Mucosa of descending colon (tissue), 3 donors: ENCODE results near the gene ALS2. TPM values are rescaled to one million over a fixed set of nuclear protein-coding genes. Genes with fewer than 3 reads are reported as not detected.

Experiments used
- ATAC-seq: fragments of 200-7000 bp; cut with Tn5 transposase; one replicate; pipeline ENCODE4 v1.9.1; 2020; ENCODE audit warnings: mild to moderate bottlenecking, moderate library complexity
- DNase-seq, 3 donors: peaks; one replicate each; pipeline ENCODE4 v3.0.0-alpha.2; 2020
- H3K36me3 ChIP-seq: fragments of 200-600 bp; one replicate; pipeline ENCODE4 v1.8.0; 2021; ENCODE audit warnings: low read depth, mild to moderate bottlenecking
- H3K4me1 ChIP-seq: fragments of 200-600 bp; one replicate; pipeline ENCODE4 v1.8.0; 2021; ENCODE audit warnings: low read depth, mild to moderate bottlenecking
- H3K4me3 ChIP-seq: fragments of 200-600 bp; one replicate; pipeline ENCODE4 v1.8.0; 2021; ENCODE audit warnings: mild to moderate bottlenecking
- H3K9me3 ChIP-seq: fragments of 200-600 bp; one replicate; pipeline ENCODE4 v1.8.0; 2021; ENCODE audit warnings: mild to moderate bottlenecking
- CTCF ChIP-seq: fragments of 200-600 bp; IDR thresholded peaks from one replicate; pipeline ENCODE4 v1.8.0; 2022; ENCODE audit warnings: antibody characterized with exemption, mild to moderate bottlenecking
- intact Hi-C, 2 donors: fragments of 100-400 bp; cut with DNase I in 1 of 2; cut with micrococcal nuclease in 1 of 2; formaldehyde crosslinking; loops; one replicate each; pipeline versions ENCODE4 v1.11.0 to v1.11.1; 2022; cut with DNase I, micrococcal nuclease
- total RNA-seq, 3 donors: library from RNA; stranded (reverse); fragmentation: NEBNext Ultra II Directional in 2 of 3; extraction: Animal tissue kit (Norgen Biotek cat#: 25700) in 2 of 3; gene quantifications; one replicate each; pipeline versions ENCODE4 v1.2.1 to v1.2.4, GENCODE V29; 2021 to 2023
- donor health status: DM: no; HTN: no; CAD: no; lungs with moderate emphysema.
- donor health status: DM: no; HTN: no; CAD: no.
- donor health status: DM: no; HTN: yes; CAD: no.

Gene ALS2
- total RNA-seq, 3 donors from 2014 or later = 8.8 to 18.2 (median 13.3) TPM

GRCh38 chr2:201746551-201746950 is 34.2 kb downstream of the ALS2 start:
- Histone ChIP-seq H3K36me3 (no peaks in the 10 kb centered on the region), H3K4me1 (no peaks in the 10 kb centered on the region), H3K9me3 (no peaks in the 10 kb centered on the region), H3K4me3 (no peak overlapping the region)
- ATAC-seq (no peak), DNase-seq (no peak)
- TF ChIP-seq CTCF = no peak
- intact Hi-C loops = no loop called here

- intact Hi-C loops = no loop called here
- no peaks in the 10 kb centered on the region for H3K4me1 ChIP-seq
Measured at GRCh38 chr2:201735486-201735885, 45.2 kb downstream of the ALS2 start.

GRCh38 chr2:201734111-201734510 is 46.6 kb downstream of the ALS2 start:
- ATAC-seq = no peak
- H3K36me3 ChIP-seq = no peaks in the 10 kb centered on the region

More at GRCh38 chr2:201735486-201735885, 45.2 kb downstream of the ALS2 start:
- no peak for TF ChIP-seq CTCF
- no peaks in the 10 kb centered on the region for H3K9me3 ChIP-seq
- H3K36me3 ChIP-seq = no peaks in the 10 kb centered on the region
- no peak overlapping the region for H3K4me3 ChIP-seq
- DNase-seq (no peak), ATAC-seq (no peak)

GRCh38 chr2:201733544-201733943 is 47.2 kb downstream of the ALS2 start:
- intact Hi-C loops = no loop called here
- Histone ChIP-seq H3K4me1 (no peaks in the 10 kb centered on the region), H3K4me3 (no peak overlapping the region), H3K9me3 (no peaks in the 10 kb centered on the region), H3K36me3 (no peaks in the 10 kb centered on the region)
- no peak for TF ChIP-seq CTCF
- no peak for ATAC-seq
- no peak for DNase-seq

More at GRCh38 chr2:201734111-201734510, 46.6 kb downstream of the ALS2 start:
- TF ChIP-seq CTCF = no peak
- Histone ChIP-seq H3K9me3 (no peaks in the 10 kb centered on the region), H3K4me1 (no peaks in the 10 kb centered on the region), H3K4me3 (no peak overlapping the region)
- intact Hi-C loops = no loop called here
- no peak for DNase-seq

GRCh38 chr2:201730651-201731285 is 50.0 kb downstream of the ALS2 start:
- intact Hi-C loops = no loop called here
- no peaks in the 10 kb centered on the region for H3K9me3 ChIP-seq
- H3K4me3 ChIP-seq = no peak overlapping the region
- ATAC-seq = no peak
- H3K4me1 ChIP-seq = no peaks in the 10 kb centered on the region
- DNase-seq = no peak
- no peak for TF ChIP-seq CTCF
- peaks cover 5% of the 10 kb centered on the region for H3K36me3 ChIP-seq
